Stomach (tissue), 19 donors: ENCODE results near the gene ATP6V1B1. TPM values are rescaled to one million over a fixed set of nuclear protein-coding genes. Genes with fewer than 3 reads are reported as not detected.

Source experiments
- DNase-seq, 2 donors: peaks; one replicate each; pipeline versions ENCODE4 v3.0.0 to v3.0.0-alpha.2; 2013 to 2019
- H3K27ac ChIP-seq, 5 donors: fragments of 200-600 bp in 4 of 5; sonication (generic) in 4 of 5; one replicate each; pipeline ENCODE4 v1.5.1; 2013 to 2019; ENCODE audit warnings: mild to moderate bottlenecking in 1 of 5, moderate library complexity in 1 of 5
- H3K27me3 ChIP-seq, 3 donors: fragments of 200-600 bp; sonication (generic); one replicate each; pipeline ENCODE4 v1.5.1; 2017 to 2019; ENCODE audit warnings: mixed run types in 1 of 3
- H3K36me3 ChIP-seq, 4 donors: fragments of 200-600 bp; sonication (generic); 1 replicate in 3 of 4; 2 replicates in 1 of 4; pipeline ENCODE4 v1.5.1; 2016 to 2019
- H3K4me1 ChIP-seq, 4 donors: fragments of 200-600 bp; sonication (generic); one replicate each; pipeline ENCODE4 v1.5.1; 2016 to 2019
- H3K4me3 ChIP-seq, 4 donors: fragments of 200-600 bp; sonication (generic) in 3 of 4; one replicate each; pipeline ENCODE4 v1.5.1; 2016 to 2019; ENCODE audit warnings: mild to moderate bottlenecking in 1 of 4
- H3K9me3 ChIP-seq, 4 donors: fragments of 200-600 bp; sonication (generic); one replicate each; pipeline ENCODE4 v1.5.1; 2016 to 2019
- EP300 ChIP-seq: sonication (generic); formaldehyde crosslinking; IDR thresholded peaks from one replicate; pipeline ENCODE4 v1.6.1; 2017; ENCODE audit warnings: antibody characterized with exemption
- POLR2A ChIP-seq, 4 donors: fragments of 450-650 bp; IDR thresholded peaks; one replicate each; pipeline ENCODE4 v1.6.1; 2016; ENCODE audit warnings: antibody characterized with exemption in 4 of 4, control low read depth in 2 of 4, mild to moderate bottlenecking in 1 of 4, moderate library complexity in 1 of 4
- POLR2AphosphoS5 ChIP-seq, 3 donors: sonication (generic); formaldehyde crosslinking; IDR thresholded peaks; one replicate each; pipeline ENCODE4 v1.6.1; 2016; ENCODE audit warnings: antibody characterized with exemption in 3 of 3
- WGBS, 5 donors: extraction: QIAGEN DNeasy Blood & Tissue Kit in 3 of 5; methylation state at CpG; one replicate each; pipeline versions ENCODE4 v1.1.5 to v1.1.7; 2013 to 2018; 5-methylcytosine and 5-hydroxymethylcytosine counted together
- intact Hi-C: fragments of 100-400 bp; cut with DNase I; formaldehyde crosslinking; loops from one replicate; pipeline ENCODE4 v1.15.1; 2023; ENCODE audit warnings: low total_unique reads
- long read RNA-seq, 10 donors: transcript quantifications; one replicate each; lab custom pipeline, GENCODE V29; 2026
- polyA plus RNA-seq, 3 donors: library from polyadenylated mRNA; stranded (reverse); fragments of 200-250 nt; gene quantifications; one replicate each; pipeline ENCODE4 v1.2.3, GENCODE V29; 2013
- total RNA-seq, 5 donors: library from RNA; depleted of rRNA; stranded (reverse); fragments of >200 nt; gene quantifications; one replicate each; pipeline versions ENCODE4 v1.1.0 to v1.2.3, GENCODE V29; 2014 to 2016
- TF ChIP-seq, protein P1 (sequence below), 7 experiments: fragments of 450-650 bp in 4 of 7; fragments of 200-600 bp in 3 of 7; sonication (generic) in 3 of 7; IDR thresholded peaks; one replicate each; pipeline ENCODE4 v1.5.1; 2016 to 2019; ENCODE audit warnings: antibody characterized with exemption in 7 of 7, control low read depth in 2 of 7, mild to moderate bottlenecking in 1 of 7
- donor health status: healthy with polysubstance abuse.
- donor health status: Bipolar disorder and iron deficiency.
- donor health status: healthy.

ATP6V1B1 gene
- under 1 TPM in 1 of 5 donors, not detected in 4; 0.55 TPM for total RNA-seq
- polyA plus RNA-seq = under 1 TPM in 1 of 3 donors, not detected in 2; 0.35 TPM
- long read RNA-seq, donor 1 = 0 reads
- long read RNA-seq, donor 2 = 0 reads
- long read RNA-seq, donor 3 = 0 reads
- long read RNA-seq, donor 4 = 0 reads
- long read RNA-seq, donor 5 = 0 reads
- long read RNA-seq, donor 6 = 0 reads
- long read RNA-seq, donor 7 = 0 reads
- long read RNA-seq, donor 8 = 0 reads
- long read RNA-seq, donor 9 = 0 reads
- long read RNA-seq, donor 10 = 0 reads

DNA sequence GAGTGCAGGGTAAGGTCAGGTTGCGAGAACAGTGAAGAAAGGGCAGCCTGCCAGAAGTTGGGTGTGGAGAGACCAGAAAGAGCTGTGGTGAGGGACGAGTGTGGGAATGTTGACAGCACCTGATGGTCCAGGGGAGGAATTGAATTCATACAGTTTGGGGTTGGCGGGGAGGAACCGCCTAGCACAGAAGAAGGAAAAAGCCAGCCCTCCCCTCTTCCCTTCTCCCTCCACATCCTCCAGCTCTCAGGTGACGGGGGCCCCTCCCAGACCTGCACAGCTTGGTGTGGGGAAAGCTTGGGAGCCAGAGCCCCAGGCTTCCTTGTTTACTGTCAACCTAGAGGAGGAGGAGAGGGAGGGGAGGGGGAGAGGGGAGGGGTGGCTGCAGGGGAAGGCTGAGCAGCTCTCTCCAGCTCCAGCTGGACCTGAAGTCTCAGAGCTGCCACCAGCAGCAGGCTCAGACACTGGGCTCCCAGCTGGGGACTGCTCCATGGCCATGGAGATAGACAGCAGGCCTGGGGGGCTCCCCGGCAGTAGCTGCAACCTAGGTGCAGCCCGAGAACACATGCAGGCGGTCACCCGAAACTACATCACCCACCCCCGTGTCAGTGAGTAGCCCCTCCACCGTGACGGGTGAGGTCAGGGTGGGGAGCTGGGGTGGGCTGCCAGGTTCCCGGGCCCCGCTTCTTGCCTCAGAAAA is at the start of gene ATP6V1B1:
Gene ATP6V1B1 (plus strand): TSS at position 433 of the 697 bp plus-strand sequence. CDS start 55 bp downstream, at position 488.
- peaks cover 0 to 89% (median 6%) of the 10 kb centered on the region in 3 donors for H3K27me3 ChIP-seq
- no peak within 1 kb of the TSS for H3K27ac ChIP-seq
- intact Hi-C loops = no loop called here
- 24 to 52% (median 50%) methylated on average over 8 to 14 of the region's 14 CpGs for WGBS, 5 donors
- H3K36me3 ChIP-seq = no peaks in the 10 kb centered on the region
- no peaks in the 10 kb centered on the region for H3K9me3 ChIP-seq
- H3K4me1 ChIP-seq = no peaks in the 10 kb centered on the region
- TF ChIP-seq, protein P1, sequence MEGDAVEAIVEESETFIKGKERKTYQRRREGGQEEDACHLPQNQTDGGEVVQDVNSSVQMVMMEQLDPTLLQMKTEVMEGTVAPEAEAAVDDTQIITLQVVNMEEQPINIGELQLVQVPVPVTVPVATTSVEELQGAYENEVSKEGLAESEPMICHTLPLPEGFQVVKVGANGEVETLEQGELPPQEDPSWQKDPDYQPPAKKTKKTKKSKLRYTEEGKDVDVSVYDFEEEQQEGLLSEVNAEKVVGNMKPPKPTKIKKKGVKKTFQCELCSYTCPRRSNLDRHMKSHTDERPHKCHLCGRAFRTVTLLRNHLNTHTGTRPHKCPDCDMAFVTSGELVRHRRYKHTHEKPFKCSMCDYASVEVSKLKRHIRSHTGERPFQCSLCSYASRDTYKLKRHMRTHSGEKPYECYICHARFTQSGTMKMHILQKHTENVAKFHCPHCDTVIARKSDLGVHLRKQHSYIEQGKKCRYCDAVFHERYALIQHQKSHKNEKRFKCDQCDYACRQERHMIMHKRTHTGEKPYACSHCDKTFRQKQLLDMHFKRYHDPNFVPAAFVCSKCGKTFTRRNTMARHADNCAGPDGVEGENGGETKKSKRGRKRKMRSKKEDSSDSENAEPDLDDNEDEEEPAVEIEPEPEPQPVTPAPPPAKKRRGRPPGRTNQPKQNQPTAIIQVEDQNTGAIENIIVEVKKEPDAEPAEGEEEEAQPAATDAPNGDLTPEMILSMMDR (IDR thresholded peaks at IDR 0.05) = no peak
- H3K4me3 ChIP-seq = no peak within 1 kb of the TSS
- DNase-seq = peak; percentile 35 to 70

DNA sequence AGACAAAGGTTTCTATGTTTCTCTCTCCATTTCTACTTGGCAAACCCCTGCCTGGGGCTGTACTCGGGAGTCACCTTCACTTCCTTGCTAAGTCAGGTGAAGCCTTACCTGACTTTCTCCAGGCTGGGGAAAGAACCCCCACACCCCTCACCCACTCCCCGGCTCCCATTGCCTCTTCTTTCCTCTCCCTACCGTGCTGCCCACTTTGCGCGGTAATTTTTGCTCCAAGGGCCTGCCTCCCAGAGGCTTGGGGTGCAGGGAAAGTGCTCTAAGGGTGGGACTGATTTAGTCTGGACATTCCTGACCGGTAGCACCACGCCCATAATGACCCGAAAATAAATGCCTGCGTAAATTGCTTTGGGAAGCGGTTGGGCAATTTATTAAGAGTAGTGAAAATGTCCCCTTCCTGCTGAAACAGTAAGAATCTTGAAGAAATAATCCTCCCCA is 49.1 kb upstream of the ATP6V1B1 start:
- Histone ChIP-seq H3K36me3 (no peaks in the 10 kb centered on the region), H3K4me1 (peaks cover 22 to 27% (median 25%) of the 10 kb centered on the region in 4 donors), H3K4me3 (no peak overlapping the region), H3K27ac (no peak overlapping the region), H3K27me3 (peaks cover 35 to 100% (median 73%) of the 10 kb centered on the region in 3 donors), H3K9me3 (peaks cover 0 to 13% (median 9%) of the 10 kb centered on the region in 4 donors)
- 11 to 20% (median 17%) methylated on average over 10 of the region's 10 CpGs for WGBS, 5 donors
- DNase-seq = peak in 1 of 2 donors; percentile 11
- TF ChIP-seq, protein P1 (IDR thresholded peaks at IDR 0.05) = no peak
- no peak for TF ChIP-seq POLR2AphosphoS5 (IDR thresholded peaks at IDR 0.05)
- TF ChIP-seq EP300 = no peak
- no peak for TF ChIP-seq POLR2A (IDR thresholded peaks at IDR 0.05)
- intact Hi-C loops = no loop called here

DNA sequence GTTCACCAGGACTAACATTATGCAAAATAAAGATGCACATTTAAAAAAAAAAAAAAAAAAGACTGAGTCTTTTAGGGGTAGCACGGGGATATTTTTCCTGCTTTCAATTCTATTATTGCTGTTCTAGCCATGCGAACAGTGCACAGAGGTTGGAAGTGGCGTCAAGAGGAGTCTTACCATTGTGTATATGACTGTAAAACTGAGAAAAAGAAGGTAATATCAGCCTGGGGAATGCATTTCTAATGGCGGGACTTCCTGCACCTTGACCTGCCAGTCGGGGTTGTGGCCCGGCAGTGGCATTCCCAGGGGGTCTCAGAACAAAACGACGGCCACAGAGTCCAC is 48.5 kb upstream of the ATP6V1B1 start:
- Histone ChIP-seq H3K4me3 (peak overlapping the region; percentile 38 to 54 (median 50)), H3K27me3 (peaks cover 35 to 100% (median 77%) of the 10 kb centered on the region in 3 donors), H3K27ac (no peak overlapping the region), H3K4me1 (peaks cover 22 to 27% (median 25%) of the 10 kb centered on the region in 4 donors), H3K9me3 (peaks cover 0 to 13% (median 9%) of the 10 kb centered on the region in 4 donors), H3K36me3 (no peaks in the 10 kb centered on the region)
- intact Hi-C loops = no loop called here
- DNase-seq = no peak
- WGBS, 5 donors = 7 to 18% (median 9%) methylated on average over 6 to 8 of the region's 8 CpGs
- TF ChIP-seq POLR2A (IDR thresholded peaks at IDR 0.05) = no peak

DNA sequence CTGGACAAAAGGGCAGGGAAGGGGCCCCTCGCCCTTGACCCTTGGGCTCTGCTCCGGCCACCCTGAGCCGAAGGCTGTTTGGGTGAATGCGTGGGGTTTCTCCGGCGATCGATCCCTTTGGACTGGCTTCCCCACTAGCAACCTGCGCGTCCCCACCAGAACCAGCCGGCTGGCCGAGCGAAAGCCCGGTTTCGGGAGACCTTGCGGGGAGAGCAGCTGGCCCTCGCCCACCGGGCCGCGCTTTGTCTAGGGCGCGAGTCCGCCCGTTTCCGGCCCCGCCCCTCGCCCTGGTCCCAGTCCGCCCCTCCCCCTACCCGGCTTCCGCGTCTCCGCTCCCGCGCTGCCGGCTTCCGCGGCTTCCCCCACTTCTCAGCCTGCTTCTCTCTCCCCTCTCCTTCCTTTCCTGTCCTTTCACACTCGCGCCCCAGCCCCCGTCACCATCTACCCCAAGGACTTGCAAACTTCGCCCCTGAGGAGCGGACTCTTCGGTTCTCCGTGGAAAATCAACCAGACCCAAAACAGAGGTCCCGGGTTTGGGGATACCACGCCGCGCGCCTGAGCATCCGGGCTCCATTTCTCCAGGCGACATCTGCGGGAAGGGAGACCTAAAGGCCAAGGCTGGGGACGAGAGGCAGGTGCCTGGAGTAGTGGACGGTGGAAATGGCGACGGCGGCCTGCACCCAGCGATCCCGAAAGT is 48.0 kb upstream of the ATP6V1B1 start:
- Histone ChIP-seq H3K27ac (no peak overlapping the region), H3K27me3 (peaks cover 35 to 100% (median 75%) of the 10 kb centered on the region in 3 donors), H3K36me3 (no peaks in the 10 kb centered on the region), H3K4me1 (peaks cover 22 to 27% (median 25%) of the 10 kb centered on the region in 4 donors), H3K4me3 (peak overlapping the region; percentile 38 to 54 (median 50)), H3K9me3 (peaks cover 0 to 9% (median 7%) of the 10 kb centered on the region in 4 donors)
- intact Hi-C loops = no loop called here
- DNase-seq = peak; percentile 40 to 75
- TF ChIP-seq POLR2AphosphoS5 (IDR thresholded peaks at IDR 0.05) (no peak), EP300 (no peak), POLR2A (IDR thresholded peaks at IDR 0.05) (no peak)
- TF ChIP-seq, protein P1 (IDR thresholded peaks at IDR 0.05) = no peak
- WGBS, 5 donors = 3 to 6% (median 4%) methylated on average over 42 to 58 of the region's 58 CpGs
